OCI-LY3 (cell line): ENCODE results near the gene SH2D1B.
A peak's percentile ranks its signal among the peaks of the same experiment; 100 is the strongest.

ENCODE experiments used
- CTCF ChIP-seq: fragments of 200-600, 300-600 bp; sonication (generic); IDR thresholded peaks from 2 replicates; pipeline ENCODE4 v1.5.1; 2014; ENCODE audit warnings: antibody characterized with exemption, low read length, low read depth
- EZH2phosphoT487 ChIP-seq: fragments of 200-600 bp; shearing (Covaris generic); IDR thresholded peaks from 2 replicates; pipeline ENCODE4 v1.6.1; 2018; ENCODE audit warnings: antibody characterized with exemption, mixed run types, low read depth

DNA sequence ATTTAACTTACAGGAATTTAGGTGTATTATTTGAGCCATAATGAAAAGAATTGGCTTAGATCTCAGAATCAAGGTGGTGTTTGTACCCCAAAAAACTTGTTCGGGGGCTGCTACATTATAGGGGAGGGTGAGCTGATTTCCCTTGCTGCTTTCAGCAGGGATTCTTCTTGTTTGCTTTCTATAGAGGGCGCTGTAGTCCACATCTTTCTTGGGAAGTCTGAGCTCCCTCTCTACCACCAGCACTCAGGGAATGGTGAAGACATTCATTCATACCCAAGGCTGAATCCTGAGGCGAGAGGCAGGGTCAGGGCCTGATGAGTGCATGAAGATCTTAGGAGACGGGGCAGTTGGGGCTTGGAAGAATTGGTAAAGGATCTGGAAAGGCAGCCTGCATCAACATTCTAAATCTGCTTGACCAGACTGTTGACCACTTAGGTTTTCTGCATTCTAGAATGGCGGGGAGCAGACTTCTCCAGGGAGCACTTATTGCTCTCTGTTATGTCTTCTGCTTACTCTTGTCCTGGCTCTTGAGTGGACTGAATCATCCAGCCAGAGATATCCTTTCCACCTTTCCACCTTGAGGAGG is 54.2 kb downstream of the SH2D1B start:
- peak; percentile 79 for TF ChIP-seq CTCF
- TF ChIP-seq EZH2phosphoT487: no peak
